Endometrial microvascular endothelial cells (primary cell): ENCODE data around the gene IDUA. TPM values are rescaled to one million over a fixed set of nuclear protein-coding genes. Genes with fewer than 3 reads are reported as not detected.
"Not testable (repeated sequence)": the region's sequence is repeated elsewhere in the genome, so short reads cannot be mapped to it uniquely, and the experiment has no call there.

Experiments used
- in situ Hi-C: cut with HindIII; loops from 2 replicates; pipeline ENCODE4 v1.10.0; 2017; ENCODE audit warnings: low sequenced_read_pairs, low pct_unique_long_range_greater_than_20kb; ENCODE audit errors: inconsistent ontology term
- total RNA-seq: library from RNA; depleted of rRNA; stranded (reverse); fragments of >200 nt; gene quantifications from one replicate; pipeline ENCODE4 v1.2.3, GENCODE V29; 2015; ENCODE audit errors: inconsistent ontology term

IDUA gene
- total RNA-seq, 1 donor from 2014 or later, result 3.0 TPM

DNA sequence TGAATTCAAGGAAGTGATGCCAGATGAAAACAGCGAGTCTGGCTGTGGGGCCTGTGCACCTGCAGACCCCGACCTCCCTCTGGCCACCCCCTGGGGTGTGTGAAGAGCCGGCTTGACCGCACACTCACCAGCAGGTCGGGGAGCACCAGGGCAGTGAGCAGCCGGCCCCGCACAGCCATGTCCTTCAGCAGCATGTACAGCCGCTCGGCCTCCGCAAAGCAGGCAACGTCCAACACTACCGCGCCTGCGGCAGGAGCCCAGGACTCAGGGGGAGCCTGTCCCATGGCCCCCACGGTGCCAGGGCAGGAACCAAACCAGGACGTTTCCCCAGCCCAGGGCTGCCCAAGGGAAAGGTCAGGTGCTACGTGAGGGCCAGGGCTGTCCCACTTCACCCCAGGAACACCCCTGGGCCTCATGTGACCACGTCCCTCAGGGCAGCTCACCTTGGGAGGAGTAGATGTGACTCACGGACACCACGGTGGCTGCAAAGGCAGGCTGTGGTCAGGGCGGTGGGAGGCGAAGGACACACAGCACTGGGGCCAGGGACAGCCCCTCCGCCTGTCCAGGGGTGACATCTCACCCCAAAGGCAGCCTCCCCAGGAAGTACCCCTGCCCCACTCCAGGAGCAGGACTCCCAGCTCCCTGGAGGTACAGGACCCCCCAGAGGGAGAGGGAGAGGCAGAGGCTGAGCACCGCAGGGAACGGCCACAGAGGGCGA, 21.6 kb upstream of the IDUA start:
- in situ Hi-C loops, result no loop called here

GRCh38 chr4:965766-966134, 21.1 kb upstream of the IDUA start:
- in situ Hi-C loops, result no loop called here

GRCh38 chr4:966266-967112, 20.4 kb upstream of the IDUA start:
- in situ Hi-C loops, result no loop called here

DNA sequence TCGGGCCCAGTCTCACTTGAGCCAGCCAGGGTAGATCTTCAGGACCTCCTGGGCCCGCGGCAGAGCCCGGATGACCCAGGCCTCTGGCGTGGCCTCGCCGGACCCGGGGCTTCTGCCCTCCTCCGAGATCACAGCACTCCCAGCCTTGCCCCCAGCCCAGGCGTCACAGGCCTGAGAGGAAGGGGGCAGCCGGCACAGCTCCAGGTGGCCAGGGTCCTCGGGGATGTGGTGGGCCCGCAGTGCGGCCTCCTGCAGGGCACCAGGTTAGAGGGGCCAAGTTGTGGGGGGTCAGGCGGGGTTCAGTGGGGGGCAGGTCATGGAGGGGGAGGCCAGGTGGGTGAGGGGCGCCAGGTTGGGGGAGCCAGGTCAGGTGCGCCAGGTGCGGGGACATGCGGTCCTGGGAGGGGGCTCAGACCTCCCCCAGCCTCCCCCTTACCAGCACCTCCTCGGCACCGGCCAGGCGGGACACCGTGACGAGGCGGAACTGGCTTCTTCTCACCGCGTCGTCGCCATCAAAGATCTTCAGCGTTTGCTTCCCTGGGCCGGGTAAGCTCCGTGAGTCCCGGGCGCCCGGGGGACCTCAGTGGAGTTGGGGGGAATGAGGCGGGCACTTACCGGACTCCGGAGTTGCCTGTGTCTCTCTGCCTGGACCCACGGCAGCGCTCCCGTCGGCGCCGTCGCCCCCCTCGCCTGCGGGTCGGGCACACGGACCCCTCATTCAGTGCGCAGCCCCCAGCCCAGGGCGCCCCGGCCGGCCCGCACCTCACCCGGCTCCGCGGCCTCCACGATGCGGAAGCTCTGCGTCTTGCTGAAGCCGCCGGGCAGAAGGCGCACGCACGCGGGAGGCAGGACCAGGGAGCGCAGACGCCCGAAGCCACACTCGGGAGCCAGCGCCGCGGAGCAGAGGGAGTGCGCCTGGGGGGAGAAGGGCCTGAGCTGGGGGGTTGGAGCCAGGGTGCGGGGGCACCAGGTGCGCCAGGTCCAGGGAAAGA, 19.4 kb upstream of the IDUA start:
- in situ Hi-C loops, result no loop called here

- in situ Hi-C loops, result no loop called here
These were observed 18.6 kb upstream of the IDUA start for GRCh38 chr4:968221-968620.

GRCh38 chr4:968621-969394, 18.0 kb upstream of the IDUA start:
- in situ Hi-C loops, result no loop called here

GRCh38 chr4:970046-970745, 16.6 kb upstream of the IDUA start:
- in situ Hi-C loops, result loop anchor here (5.0 kb wide), 1 partner anchor 38 kb away; the partner anchor contains the start of genes GAK and TMEM175

- in situ Hi-C loops, result loop anchor here (5.0 kb wide), 1 partner anchor 39 kb away; the partner anchor contains the start of genes GAK and TMEM175
These were observed 15.9 kb upstream of the IDUA start for GRCh38 chr4:970854-971520.

DNA sequence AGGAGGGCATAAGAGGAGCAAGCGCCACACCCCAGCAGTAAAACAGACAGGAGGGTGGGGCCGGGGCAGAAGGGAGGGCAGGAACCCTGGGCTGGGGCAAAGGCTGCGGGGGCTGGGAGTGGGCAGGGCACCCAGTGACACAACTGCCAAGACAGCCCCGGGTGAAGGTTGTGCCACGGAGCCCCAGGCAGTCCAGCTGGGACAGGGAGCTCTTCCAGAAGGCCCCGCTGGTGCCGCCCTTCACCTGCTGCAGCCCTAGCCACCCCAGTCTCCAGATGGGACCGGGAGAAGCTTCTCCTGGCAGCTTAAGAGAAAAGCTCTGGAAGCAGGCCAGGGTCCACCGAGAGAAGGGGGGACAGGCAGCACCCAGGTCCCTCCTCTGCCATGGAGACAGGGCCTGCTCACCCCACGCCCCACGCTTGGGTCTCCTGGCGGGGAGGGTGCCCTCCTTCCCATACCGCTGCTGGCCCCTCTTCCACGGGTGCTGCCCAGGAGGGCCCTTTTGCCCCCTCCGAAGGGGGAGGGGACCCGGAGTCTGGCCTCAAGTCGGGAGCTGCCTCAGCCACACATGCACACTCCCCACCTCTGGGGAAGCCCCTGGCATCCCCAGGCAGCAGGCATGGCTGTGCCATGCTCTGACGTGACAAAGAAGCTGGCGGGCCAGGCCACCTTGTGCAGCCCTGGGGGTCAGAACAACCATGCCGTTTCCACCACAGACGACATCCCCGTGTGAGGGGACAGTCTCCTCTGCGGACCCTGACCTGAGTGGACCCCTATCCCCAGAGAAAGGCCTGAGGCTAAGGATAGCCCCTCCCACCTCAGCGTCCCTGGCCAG, 15.0 kb upstream of the IDUA start:
- in situ Hi-C loops, result loop anchor here (5.0 kb wide), 1 partner anchor 40 kb away; the partner anchor contains the start of genes GAK and TMEM175

GRCh38 chr4:972651-973424, 14.0 kb upstream of the IDUA start:
- in situ Hi-C loops, result loop anchor here (5.0 kb wide), 1 partner anchor 41 kb away; the partner anchor contains the start of genes GAK and TMEM175

DNA sequence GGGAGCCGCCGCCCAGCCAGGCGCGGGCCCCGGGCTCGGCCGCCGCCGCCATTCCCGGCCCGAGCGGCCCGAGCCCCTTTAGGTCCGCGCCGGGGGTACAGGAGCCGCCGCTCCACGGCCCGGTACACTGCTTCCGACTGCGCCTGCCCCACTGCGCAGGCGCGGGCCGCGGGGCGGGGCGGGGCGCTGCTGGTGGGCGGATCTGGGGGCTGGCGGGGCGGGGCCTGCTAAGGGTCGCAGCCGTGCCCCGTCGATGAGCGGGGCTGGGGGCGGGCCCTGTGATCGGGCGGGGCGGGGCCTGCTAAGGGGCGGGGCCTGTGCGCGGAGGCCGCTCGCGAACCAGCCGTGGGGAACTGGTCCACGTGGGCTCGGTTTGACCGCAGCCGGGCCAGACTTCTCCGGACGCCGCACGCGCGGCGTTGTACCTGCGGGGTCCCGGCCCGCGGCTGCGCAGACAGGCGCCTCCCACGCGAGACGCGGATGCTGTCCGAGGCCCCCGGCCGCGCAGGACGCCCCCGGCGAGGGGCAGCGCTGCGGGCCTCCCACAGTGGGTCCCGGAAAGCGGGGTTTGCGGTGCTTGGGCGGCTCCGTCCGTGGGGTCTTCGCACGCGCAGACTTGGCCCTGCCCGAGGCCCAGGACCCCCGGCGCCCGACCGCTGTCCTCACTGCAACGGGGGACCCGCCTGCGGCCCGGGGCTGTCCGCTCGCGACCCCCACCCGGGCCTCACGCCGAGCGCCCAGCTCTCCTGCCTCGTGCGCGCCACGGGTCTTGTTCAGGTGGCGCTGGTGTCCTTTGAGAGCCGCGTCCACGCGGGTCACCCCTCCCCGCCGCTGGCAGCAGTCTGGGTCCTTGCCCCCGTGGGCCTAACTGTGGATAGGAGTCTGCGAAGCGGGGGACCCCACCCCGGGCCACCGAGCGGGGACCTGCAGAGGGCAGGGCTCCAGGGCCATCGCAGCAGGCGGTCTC, 13.1 kb upstream of the IDUA start, which contains the start of gene DGKQ:
DGKQ (minus strand) TSS at position 139 of the 967 bp plus-strand sequence; CDS start at position 52, 87 bp downstream.
- in situ Hi-C loops, result loop anchor here (5.0 kb wide), 1 partner anchor 41 kb away; the partner anchor contains the start of genes GAK and TMEM175

DNA sequence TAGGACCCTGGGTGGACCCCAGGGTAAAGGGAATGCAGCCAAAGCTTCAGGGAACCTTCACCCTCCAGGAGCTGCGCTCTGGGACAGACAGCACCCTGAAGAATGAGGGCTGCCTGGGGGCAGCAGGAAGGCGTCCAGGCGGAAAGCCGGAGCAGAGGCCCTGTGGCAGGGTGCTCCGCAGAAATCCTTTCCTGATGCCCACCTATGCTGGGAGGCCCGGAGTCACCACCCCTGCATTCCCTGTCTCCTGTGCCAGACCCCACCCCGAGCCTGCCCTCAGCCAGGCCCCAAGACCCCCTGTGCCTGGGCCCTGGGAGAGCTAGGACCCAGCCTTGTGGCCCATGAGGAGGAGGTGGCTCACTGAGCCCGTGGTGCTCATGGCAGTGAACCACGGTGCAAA, 12.2 kb upstream of the IDUA start:
- in situ Hi-C loops, result loop anchor here (5.0 kb wide), 1 partner anchor 42 kb away; the partner anchor contains the start of genes GAK and TMEM175

GRCh38 chr4:976016-976415, 10.8 kb upstream of the IDUA start:
- in situ Hi-C loops, result not testable (repeated sequence)
